ENCODE data around the gene NABP2. TPM values are rescaled to one million over a fixed set of nuclear protein-coding genes. Genes with fewer than 3 reads are reported as not detected.
A peak's percentile ranks its signal among the peaks of the same experiment; 100 is the strongest.

The NABP2 gene
- total and polyA plus RNA-seq, 10 donors, result 13.4 to 24.6 (median 19.3) TPM

GRCh38 chr12:56258068-56258819 lies 34.1 kb downstream of the NABP2 start, which contains the start of gene ANKRD52:
ANKRD52 (minus strand) TSS chr12:56258384; CDS start chr12:56258269, 115 bp downstream.
- TF ChIP-seq POLR2A (IDR thresholded peaks at IDR 0.05) (peak in 1 of 3 donors; percentile 18), POLR2AphosphoS5 (IDR thresholded peaks at IDR 0.05) (peak; percentile 66 to 76 (median 76)), CTCF (IDR thresholded peaks at IDR 0.05 in 8 of 11, conservative IDR thresholded peaks at IDR 0.05 in 3 of 11) (peak in 10 of 11 experiments; percentile 36 to 93 (median 85))
- Histone ChIP-seq H3K36me3 (peaks cover under 1 to 36% (median 27%) of the 10 kb centered on the region in 6 donors), H3K4me3 (peak within 1 kb of the TSS; percentile 77 to 97 (median 82)), H3K9me3 (no peaks in the 10 kb centered on the region), H3K4me1 (peaks cover 20 to 35% (median 29%) of the 10 kb centered on the region in 6 donors), H3K27me3 (replicated peaks in 1 of 7) (no peaks in the 10 kb centered on the region), H3K27ac (peak within 1 kb of the TSS; percentile 78 to 91 (median 86))
- peak; percentile 95 for DNase-seq
- intact Hi-C loops (cut with DNase I; ENCODE audit: low total_unique reads), result loop anchor here (10.0 kb wide), 1 partner anchor 63 kb away; no protein-coding TSS in a partner anchor
- WGBS, 5 donors, result 0 to 1% (median 0%) methylated on average over 19 to 78 of the region's 78 CpGs

- intact Hi-C loops (cut with DNase I; ENCODE audit: low total_unique reads), result loop anchor here (10.0 kb wide), 1 partner anchor 64 kb away; no protein-coding TSS in a partner anchor
Measured at GRCh38 chr12:56258820-56259183, 34.7 kb downstream of the NABP2 start.

GRCh38 chr12:56260380-56260779 lies 36.2 kb downstream of the NABP2 start:
- WGBS, 5 donors, result 89 to 96% (median 92%) methylated on average over 8 of the region's 8 CpGs
- Histone ChIP-seq H3K4me1 (peaks cover 20 to 35% (median 30%) of the 10 kb centered on the region in 6 donors), H3K27ac (no peak overlapping the region), H3K4me3 (no peak overlapping the region), H3K36me3 (peaks cover 0 to 14% (median 6%) of the 10 kb centered on the region in 6 donors), H3K27me3 (replicated peaks in 1 of 7) (no peaks in the 10 kb centered on the region), H3K9me3 (no peaks in the 10 kb centered on the region)
- DNase-seq, result no peak
- TF ChIP-seq POLR2AphosphoS5 (IDR thresholded peaks at IDR 0.05), result no peak
- TF ChIP-seq POLR2A (IDR thresholded peaks at IDR 0.05), result no peak
- TF ChIP-seq CTCF (IDR thresholded peaks at IDR 0.05 in 8 of 11, conservative IDR thresholded peaks at IDR 0.05 in 3 of 11), result no peak
- intact Hi-C loops (cut with DNase I; ENCODE audit: low total_unique reads), result no loop called here

More at GRCh38 chr12:56258820-56259183, 34.7 kb downstream of the NABP2 start:
- TF ChIP-seq POLR2AphosphoS5 (IDR thresholded peaks at IDR 0.05) (no peak), CTCF (IDR thresholded peaks at IDR 0.05 in 8 of 11, conservative IDR thresholded peaks at IDR 0.05 in 3 of 11) (no peak), POLR2A (IDR thresholded peaks at IDR 0.05) (no peak)
- Histone ChIP-seq H3K4me1 (peaks cover 20 to 35% (median 29%) of the 10 kb centered on the region in 6 donors), H3K27me3 (replicated peaks in 1 of 7) (no peaks in the 10 kb centered on the region), H3K27ac (peak overlapping the region; percentile 78 to 91 (median 86)), H3K4me3 (peak overlapping the region; percentile 77 to 97 (median 82)), H3K9me3 (no peaks in the 10 kb centered on the region), H3K36me3 (peaks cover 0 to 30% (median 22%) of the 10 kb centered on the region in 6 donors)
- DNase-seq, result no peak
- 9 to 23% (median 12%) methylated on average over 9 of the region's 9 CpGs for WGBS, 5 donors

- TF ChIP-seq CTCF (IDR thresholded peaks at IDR 0.05 in 8 of 11, conservative IDR thresholded peaks at IDR 0.05 in 3 of 11) (no peak), POLR2AphosphoS5 (IDR thresholded peaks at IDR 0.05) (no peak), POLR2A (IDR thresholded peaks at IDR 0.05) (no peak)
Measured at GRCh38 chr12:56260921-56261320, 36.8 kb downstream of the NABP2 start.

More at GRCh38 chr12:56260921-56261320, 36.8 kb downstream of the NABP2 start:
- peaks cover 0 to 9% (median under 1%) of the 10 kb centered on the region in 6 donors for H3K36me3 ChIP-seq
- no peaks in the 10 kb centered on the region for H3K27me3 ChIP-seq (replicated peaks in 1 of 7)
- H3K4me1 ChIP-seq, result peaks cover 20 to 36% (median 31%) of the 10 kb centered on the region in 6 donors
- H3K9me3 ChIP-seq, result no peaks in the 10 kb centered on the region
- 88 to 96% (median 92%) methylated on average over 3 of the region's 3 CpGs for WGBS, 5 donors
- no peak for DNase-seq
- intact Hi-C loops (cut with DNase I; ENCODE audit: low total_unique reads), result no loop called here
- H3K27ac ChIP-seq, result no peak overlapping the region
- no peak overlapping the region for H3K4me3 ChIP-seq
